Pulmonary artery endothelial cell (primary cell): ENCODE data around the gene AXL. TPM values are rescaled to one million over a fixed set of nuclear protein-coding genes. Genes with fewer than 3 reads are reported as not detected.
A peak's percentile ranks its signal among the peaks of the same experiment; 100 is the strongest.

Experiments
- DNase-seq: peaks from one replicate; pipeline ENCODE4 v3.0.0-alpha.2; 2011; ENCODE audit warnings: low read depth, low spot score
- total RNA-seq: library from RNA; depleted of rRNA; stranded (reverse); fragments of >200 nt; gene quantifications from 2 replicates; pipeline ENCODE4 v1.2.3, GENCODE V29; 2014

The AXL gene
- total RNA-seq, 1 donor from 2014 or later, result 177 TPM

GRCh38 chr19:41234512-41235168, 15.6 kb downstream of the AXL start:
- DNase-seq, result no peak

GRCh38 chr19:41235480-41235879, 16.5 kb downstream of the AXL start:
- DNase-seq, result no peak

- DNase-seq, result no peak
These were observed 19.2 kb downstream of the AXL start for GRCh38 chr19:41238244-41238643.

- DNase-seq, result no peak
These were observed 20.3 kb downstream of the AXL start for GRCh38 chr19:41239363-41239762.

GRCh38 chr19:41239961-41240574, 21.0 kb downstream of the AXL start:
- DNase-seq, result no peak

GRCh38 chr19:41241859-41242258, 22.8 kb downstream of the AXL start:
- no peak for DNase-seq

- no peak for DNase-seq
These were observed 25.1 kb downstream of the AXL start for GRCh38 chr19:41244117-41244516.

GRCh38 chr19:41245843-41246242, 26.8 kb downstream of the AXL start:
- DNase-seq, result no peak

GRCh38 chr19:41248895-41249294, 29.9 kb downstream of the AXL start:
- DNase-seq, result no peak

- DNase-seq, result no peak
These were observed 30.8 kb downstream of the AXL start for GRCh38 chr19:41249707-41250423.

GRCh38 chr19:41253660-41254059, 34.6 kb downstream of the AXL start:
- DNase-seq, result no peak

GRCh38 chr19:41255171-41255570, 36.1 kb downstream of the AXL start:
- no peak for DNase-seq

GRCh38 chr19:41261474-41262190, 42.6 kb downstream of the AXL start:
- no peak for DNase-seq

GRCh38 chr19:41263042-41263849, 44.2 kb downstream of the AXL start:
- DNase-seq, result no peak

GRCh38 chr19:41263850-41264580, 45.0 kb downstream of the AXL start, which contains the start of gene HNRNPUL1:
HNRNPUL1 (plus strand) TSS chr19:41264372; CDS start chr19:41264504, 132 bp downstream.
- DNase-seq, result peak; percentile 100

GRCh38 chr19:41264581-41265394, 45.8 kb downstream of the AXL start:
- DNase-seq, result no peak

GRCh38 chr19:41265395-41266153, 46.6 kb downstream of the AXL start:
- no peak for DNase-seq

GRCh38 chr19:41269055-41269454, 50.0 kb downstream of the AXL start:
- no peak for DNase-seq

- no peak for DNase-seq
These were observed 50.5 kb downstream of the AXL start for GRCh38 chr19:41269571-41269970.
